Thoracic aorta (tissue), 2 donors: ENCODE measurements around the gene MKS1. TPM values are rescaled to one million over a fixed set of nuclear protein-coding genes. Genes with fewer than 3 reads are reported as not detected.

ENCODE experiments used
- ATAC-seq: fragments of 150-250 bp; one replicate; pipeline ENCODE4 v1.8.0; 2017; ENCODE audit warnings: low read depth; ENCODE audit not compliant: insufficient number of reproducible peaks, low FRiP score
- DNase-seq: peaks from one replicate; pipeline ENCODE4 v3.0.0-alpha.2; 2020; ENCODE audit warnings: low spot score
- H3K27ac ChIP-seq, 2 donors: fragments of 200-600 bp; sonication (generic); 1 replicate in 1 of 2; 2 replicates in 1 of 2; pipeline ENCODE4 v1.5.1; 2016; ENCODE audit warnings: mild to moderate bottlenecking in 2 of 2, moderate library complexity in 2 of 2
- H3K27me3 ChIP-seq: fragments of 200-600 bp; sonication (generic); replicated peaks from 2 replicates; pipeline ENCODE4 v1.6.0; 2016; ENCODE audit warnings: mild to moderate bottlenecking; ENCODE audit not compliant: insufficient read depth
- H3K36me3 ChIP-seq: fragments of 200-600 bp; sonication (generic); one replicate; pipeline ENCODE4 v1.5.1; 2016
- H3K4me1 ChIP-seq, 2 donors: fragments of 200-600 bp; sonication (generic); 1 replicate in 1 of 2; 2 replicates in 1 of 2; pipeline versions ENCODE4 v1.5.1 to v1.6.0; 2016; ENCODE audit warnings: low read depth in 2 of 2, mild to moderate bottlenecking in 1 of 2; ENCODE audit not compliant: control insufficient read depth in 1 of 2
- H3K4me3 ChIP-seq: fragments of 200-600 bp; sonication (generic); 2 replicates; pipeline ENCODE4 v1.5.1; 2016; ENCODE audit warnings: mild to moderate bottlenecking
- H3K9me3 ChIP-seq: fragments of 200-600 bp; sonication (generic); 2 replicates; pipeline ENCODE4 v1.5.1; 2016
- CTCF ChIP-seq: fragments of 200-600 bp; sonication (generic); IDR thresholded peaks from one replicate; pipeline ENCODE4 v1.5.1; 2019; ENCODE audit warnings: antibody characterized with exemption
- total RNA-seq, 2 donors: library from RNA; depleted of rRNA; stranded (reverse); fragments of >200 nt; gene quantifications; one replicate each; pipeline versions ENCODE4 v1.1.0 to v1.2.3, GENCODE V29; 2016

Gene MKS1
- total RNA-seq, 2 donors from 2014 or later, result 10.5 to 10.8 TPM

GRCh38 chr17:58196610-58197009, 22.4 kb downstream of the MKS1 start:
- no peaks in the 10 kb centered on the region for H3K27me3 ChIP-seq
- H3K27ac ChIP-seq, result no peak overlapping the region
- H3K4me1 ChIP-seq, result no peaks in the 10 kb centered on the region
- no peak for DNase-seq
- no peak for TF ChIP-seq CTCF
- no peaks in the 10 kb centered on the region for H3K36me3 ChIP-seq
- no peak overlapping the region for H3K4me3 ChIP-seq
- ATAC-seq, result no peak
- no peaks in the 10 kb centered on the region for H3K9me3 ChIP-seq

GRCh38 chr17:58195518-58196123, 23.4 kb downstream of the MKS1 start:
- no peak for TF ChIP-seq CTCF
- Histone ChIP-seq H3K27me3 (no peaks in the 10 kb centered on the region), H3K36me3 (no peaks in the 10 kb centered on the region), H3K27ac (no peak overlapping the region), H3K4me1 (no peaks in the 10 kb centered on the region), H3K4me3 (no peak overlapping the region), H3K9me3 (no peaks in the 10 kb centered on the region)
- ATAC-seq (no peak), DNase-seq (no peak)

GRCh38 chr17:58193641-58194255, 25.3 kb downstream of the MKS1 start:
- no peak overlapping the region for H3K4me3 ChIP-seq
- no peak for TF ChIP-seq CTCF
- H3K4me1 ChIP-seq, result no peaks in the 10 kb centered on the region
- H3K9me3 ChIP-seq, result no peaks in the 10 kb centered on the region
- H3K36me3 ChIP-seq, result no peaks in the 10 kb centered on the region
- ATAC-seq, result no peak
- H3K27me3 ChIP-seq, result no peaks in the 10 kb centered on the region
- no peak overlapping the region for H3K27ac ChIP-seq
- DNase-seq, result no peak

- no peaks in the 10 kb centered on the region for H3K9me3 ChIP-seq
- H3K27me3 ChIP-seq, result no peaks in the 10 kb centered on the region
- no peaks in the 10 kb centered on the region for H3K36me3 ChIP-seq
- ATAC-seq (no peak), DNase-seq (no peak)
- H3K27ac ChIP-seq, result no peak within 1 kb of the TSS
- no peak within 1 kb of the TSS for H3K4me3 ChIP-seq
- H3K4me1 ChIP-seq, result no peaks in the 10 kb centered on the region
- TF ChIP-seq CTCF, result no peak
These were observed 26.4 kb downstream of the MKS1 start, which contains the start of gene EPX for GRCh38 chr17:58192612-58193011. Gene EPX, plus strand, starts transcription at chr17:58192726. Its CDS starts 121 bp downstream, at chr17:58192847.

GRCh38 chr17:58191241-58191896, 27.7 kb downstream of the MKS1 start:
- H3K9me3 ChIP-seq, result no peaks in the 10 kb centered on the region
- no peaks in the 10 kb centered on the region for H3K4me1 ChIP-seq
- no peaks in the 10 kb centered on the region for H3K36me3 ChIP-seq
- TF ChIP-seq CTCF, result no peak
- no peak overlapping the region for H3K27ac ChIP-seq
- DNase-seq (no peak), ATAC-seq (no peak)
- H3K27me3 ChIP-seq, result no peaks in the 10 kb centered on the region
- no peak overlapping the region for H3K4me3 ChIP-seq
